Natural killer cell treated with Interleukin-12 subunit alpha and Interleukin-12 subunit beta and Interleukin-15 and Interleukin-18, amount 100 ng/mL, for 72 hours (primary cell): ENCODE results near the gene CDCA7. TPM values are rescaled to one million over a fixed set of nuclear protein-coding genes. Genes with fewer than 3 reads are reported as not detected.
"Not testable (repeated sequence)": the region's sequence is repeated elsewhere in the genome, so short reads cannot be mapped to it uniquely, and the experiment has no call there.

Experiments used
- ATAC-seq, 2 donors: fragments of 150-1000 bp; cut with Tn5 transposase in 1 of 2; sonication (Bioruptor Pico), chemical (Tn5 transposase) in 1 of 2; 2 replicates each; pipeline ENCODE4 v1.10.0; 2021
- DNase-seq: peaks from one replicate; pipeline ENCODE4 v3.0.0; 2022; ENCODE audit warnings: low spot score
- H3K27ac Mint-ChIP-seq, 2 donors: 1 replicate in 1 of 2; 2 replicates in 1 of 2; pipeline ENCODE4 v1.8.0; 2022; ENCODE audit warnings: mixed read lengths in 2 of 2, mild to moderate bottlenecking in 1 of 2, moderate library complexity in 1 of 2
- H3K27me3 Mint-ChIP-seq, 2 donors: 1 replicate in 1 of 2; 2 replicates in 1 of 2; pipeline ENCODE4 v1.8.0; 2022; ENCODE audit warnings: mixed read lengths in 2 of 2
- H3K36me3 Mint-ChIP-seq: one replicate; pipeline ENCODE4 v1.8.0; 2022; ENCODE audit warnings: mixed read lengths
- H3K4me1 Mint-ChIP-seq, 2 donors: 1 replicate in 1 of 2; 2 replicates in 1 of 2; pipeline ENCODE4 v1.8.0; 2022; ENCODE audit warnings: low read depth in 2 of 2, mixed read lengths in 2 of 2, mild to moderate bottlenecking in 1 of 2
- H3K4me3 Mint-ChIP-seq: one replicate; pipeline ENCODE4 v1.8.0; 2022; ENCODE audit warnings: mixed read lengths
- H3K9me3 Mint-ChIP-seq: 2 replicates; pipeline ENCODE4 v1.8.0; 2022; ENCODE audit warnings: mixed read lengths
- total RNA-seq, 2 donors: library from RNA; stranded (reverse); gene quantifications; one replicate each; pipeline ENCODE4 v1.2.3, GENCODE V29; 2022

CDCA7 gene
- total RNA-seq, 2 donors from 2014 or later = 19.0 to 55.4 TPM

DNA sequence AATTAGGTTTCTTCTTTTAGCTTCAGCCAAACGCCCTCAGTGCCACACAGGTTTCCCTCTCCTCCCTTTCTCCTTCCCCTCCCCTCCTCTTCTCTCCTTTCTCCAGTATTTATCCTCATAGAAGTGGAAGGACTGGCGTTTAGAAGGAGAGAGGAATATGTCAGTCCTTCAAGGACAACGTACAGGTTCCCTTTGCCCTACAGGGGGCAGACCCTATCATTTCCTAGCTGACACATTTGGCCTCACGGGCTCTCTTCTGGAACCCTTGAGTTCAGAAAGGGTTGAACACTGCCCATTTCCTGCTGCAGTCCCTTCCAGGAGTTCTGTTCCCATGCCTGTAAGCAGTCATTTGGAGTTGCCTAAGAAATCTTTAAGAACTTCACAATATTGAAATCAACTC is 46.1 kb downstream of the CDCA7 start:
- Mint-ChIP-seq H3K27ac (no peak overlapping the region), H3K36me3 (no peaks in the 10 kb centered on the region), H3K27me3 (peaks cover 48 to 55% of the 10 kb centered on the region in 2 donors), H3K4me3 (no peak overlapping the region), H3K4me1 (peaks cover 5% of the 10 kb centered on the region in 2 donors), H3K9me3 (no peaks in the 10 kb centered on the region)
- ATAC-seq = no peak
- DNase-seq = no peak

- H3K4me1 Mint-ChIP-seq = peaks cover 5% of the 10 kb centered on the region in 2 donors
- no peak for ATAC-seq
- H3K36me3 Mint-ChIP-seq = no peaks in the 10 kb centered on the region
- peaks cover 48 to 55% of the 10 kb centered on the region in 2 donors for H3K27me3 Mint-ChIP-seq
- no peaks in the 10 kb centered on the region for H3K9me3 Mint-ChIP-seq
- H3K4me3 Mint-ChIP-seq = no peak overlapping the region
- H3K27ac Mint-ChIP-seq = no peak overlapping the region
- DNase-seq = no peak
Observed at GRCh38 chr2:173401716-173402326, 47.1 kb downstream of the CDCA7 start.

GRCh38 chr2:173402405-173402974 is 47.8 kb downstream of the CDCA7 start:
- Mint-ChIP-seq H3K9me3 (no peaks in the 10 kb centered on the region), H3K27me3 (peaks cover 49% of the 10 kb centered on the region in 2 donors), H3K27ac (no peak overlapping the region), H3K4me1 (peaks cover 5% of the 10 kb centered on the region in 2 donors), H3K4me3 (no peak overlapping the region), H3K36me3 (no peaks in the 10 kb centered on the region)
- DNase-seq (peak; percentile 78), ATAC-seq (peak; percentile 74 to 86)

DNA sequence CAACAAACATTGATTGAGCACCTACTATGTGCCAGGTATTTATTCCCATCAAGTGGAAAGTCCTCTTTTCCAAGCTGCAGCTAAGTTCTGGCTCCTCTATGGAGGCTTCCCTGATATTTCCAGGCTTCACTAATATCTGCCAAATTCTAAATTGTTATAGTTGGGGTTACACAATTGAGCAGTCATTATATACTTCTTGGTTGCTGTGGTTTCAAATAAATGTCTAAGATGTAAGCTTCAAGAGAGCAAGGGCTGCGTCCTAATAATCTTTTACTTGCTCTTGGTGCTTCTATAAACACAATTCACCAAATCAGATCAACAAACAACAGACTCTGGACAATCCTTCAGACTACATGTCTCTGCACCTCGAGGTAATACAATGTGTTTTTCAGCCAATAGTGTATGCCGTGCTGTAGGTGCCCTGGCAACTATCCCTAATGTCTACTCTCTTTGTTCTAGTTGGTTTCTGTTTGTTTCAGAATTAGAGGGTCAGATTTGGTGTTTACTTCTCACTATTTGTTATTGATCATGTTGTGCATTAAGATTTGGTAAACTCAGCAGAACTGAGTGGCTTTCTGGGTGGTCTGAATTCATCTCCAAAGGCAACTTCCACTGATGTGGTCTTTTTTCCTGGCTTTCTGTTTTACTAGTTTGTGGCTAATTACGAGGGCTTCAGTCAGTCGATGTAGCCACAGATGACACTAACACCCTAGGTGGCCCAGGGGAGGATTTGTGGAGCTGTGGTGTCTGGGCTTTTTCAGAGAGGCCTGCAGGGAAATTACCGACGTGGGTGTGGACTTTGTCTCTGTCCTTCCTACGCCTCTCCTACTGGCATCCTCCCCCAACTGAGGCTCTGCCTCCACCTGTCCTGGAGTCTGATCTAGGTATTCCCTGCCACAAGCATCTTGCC is 50.4 kb downstream of the CDCA7 start:
- no peak overlapping the region for H3K27ac Mint-ChIP-seq

DNA sequence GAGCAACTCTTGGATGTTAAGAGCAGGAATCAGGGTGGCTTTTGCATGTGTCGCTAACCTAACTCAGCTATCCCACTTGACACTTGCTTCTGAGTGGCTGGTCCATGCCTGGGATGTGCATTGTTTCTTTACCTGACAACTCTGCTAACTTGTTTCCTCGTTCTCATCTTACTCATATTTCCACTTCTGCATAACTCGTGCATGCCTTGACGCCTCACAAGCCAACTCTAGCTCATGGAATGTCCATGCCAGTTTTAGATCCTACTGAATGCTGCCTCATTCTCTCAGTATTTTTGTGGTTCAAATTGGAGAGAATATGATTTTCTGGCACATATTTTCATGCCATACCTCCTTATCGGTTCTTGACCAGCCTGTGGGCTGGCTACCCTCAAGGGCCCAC is 52.5 kb downstream of the CDCA7 start:
- Mint-ChIP-seq H3K9me3 (no peaks in the 10 kb centered on the region), H3K4me1 (peaks cover 4% of the 10 kb centered on the region in 2 donors), H3K36me3 (no peaks in the 10 kb centered on the region), H3K4me3 (no peak overlapping the region), H3K27ac (no peak overlapping the region), H3K27me3 (peaks cover 32 to 34% of the 10 kb centered on the region in 2 donors)
- ATAC-seq (no peak), DNase-seq (no peak)

More for the DNA sequence above, 50.4 kb downstream of the CDCA7 start:
- H3K4me1 Mint-ChIP-seq = peaks cover 5% of the 10 kb centered on the region in 2 donors
- H3K4me3 Mint-ChIP-seq = no peak overlapping the region
- ATAC-seq (no peak), DNase-seq (no peak)
- no peaks in the 10 kb centered on the region for H3K36me3 Mint-ChIP-seq
- no peaks in the 10 kb centered on the region for H3K9me3 Mint-ChIP-seq
- H3K27me3 Mint-ChIP-seq = peaks cover 48 to 53% of the 10 kb centered on the region in 2 donors

- Mint-ChIP-seq H3K9me3 (no peaks in the 10 kb centered on the region), H3K27ac (no peak overlapping the region), H3K36me3 (no peaks in the 10 kb centered on the region), H3K27me3 (peaks cover 30 to 31% of the 10 kb centered on the region in 2 donors), H3K4me1 (no peaks in the 10 kb centered on the region), H3K4me3 (no peak overlapping the region)
- no peak for DNase-seq
- no peak for ATAC-seq
Observed at GRCh38 chr2:173407646-173408045, 53.0 kb downstream of the CDCA7 start.

- ATAC-seq (no peak), DNase-seq (no peak)
- Mint-ChIP-seq H3K4me3 (no peak overlapping the region), H3K9me3 (no peaks in the 10 kb centered on the region), H3K27me3 (peaks cover 25 to 42% of the 10 kb centered on the region in 2 donors), H3K4me1 (no peaks in the 10 kb centered on the region), H3K36me3 (no peaks in the 10 kb centered on the region), H3K27ac (no peak overlapping the region)
Observed at GRCh38 chr2:173410579-173410978, 55.9 kb downstream of the CDCA7 start.

GRCh38 chr2:173412628-173413027 is 58.0 kb downstream of the CDCA7 start:
- ATAC-seq = no peak
- DNase-seq = no peak
- H3K27me3 Mint-ChIP-seq = peaks cover 22 to 49% of the 10 kb centered on the region in 2 donors
- H3K27ac Mint-ChIP-seq = no peak overlapping the region
- no peaks in the 10 kb centered on the region for H3K9me3 Mint-ChIP-seq
- no peak overlapping the region for H3K4me3 Mint-ChIP-seq
- H3K4me1 Mint-ChIP-seq = no peaks in the 10 kb centered on the region
- H3K36me3 Mint-ChIP-seq = no peaks in the 10 kb centered on the region

DNA sequence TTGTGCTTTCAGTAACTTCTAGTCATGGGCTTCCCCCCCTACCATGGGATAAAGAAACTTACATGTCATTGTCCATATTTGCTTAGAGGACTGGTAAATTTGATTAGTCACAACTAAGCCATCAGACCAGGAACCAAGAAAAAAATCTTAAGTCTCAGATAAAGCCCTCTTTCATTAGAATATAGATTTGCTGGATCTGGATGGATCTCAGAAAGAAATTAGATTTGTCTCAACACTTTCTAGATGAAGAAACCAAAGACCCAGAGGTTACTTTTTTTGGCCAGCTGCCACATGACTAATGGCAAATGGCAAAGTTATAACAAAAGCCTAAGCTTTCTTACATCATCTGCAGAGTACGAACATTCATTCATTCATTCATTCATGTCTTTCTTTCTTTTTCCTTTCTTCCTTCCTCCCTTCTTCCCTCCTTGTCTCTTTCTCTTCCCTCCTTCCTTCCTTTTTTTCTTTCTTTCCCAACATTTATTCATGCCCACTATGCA is 60.2 kb downstream of the CDCA7 start:
- Mint-ChIP-seq H3K4me3 (no peak overlapping the region), H3K4me1 (no peaks in the 10 kb centered on the region), H3K27ac (no peak overlapping the region), H3K27me3 (peaks cover 20 to 39% of the 10 kb centered on the region in 2 donors), H3K36me3 (no peaks in the 10 kb centered on the region), H3K9me3 (no peaks in the 10 kb centered on the region)
- DNase-seq (no peak), ATAC-seq (no peak)

DNA sequence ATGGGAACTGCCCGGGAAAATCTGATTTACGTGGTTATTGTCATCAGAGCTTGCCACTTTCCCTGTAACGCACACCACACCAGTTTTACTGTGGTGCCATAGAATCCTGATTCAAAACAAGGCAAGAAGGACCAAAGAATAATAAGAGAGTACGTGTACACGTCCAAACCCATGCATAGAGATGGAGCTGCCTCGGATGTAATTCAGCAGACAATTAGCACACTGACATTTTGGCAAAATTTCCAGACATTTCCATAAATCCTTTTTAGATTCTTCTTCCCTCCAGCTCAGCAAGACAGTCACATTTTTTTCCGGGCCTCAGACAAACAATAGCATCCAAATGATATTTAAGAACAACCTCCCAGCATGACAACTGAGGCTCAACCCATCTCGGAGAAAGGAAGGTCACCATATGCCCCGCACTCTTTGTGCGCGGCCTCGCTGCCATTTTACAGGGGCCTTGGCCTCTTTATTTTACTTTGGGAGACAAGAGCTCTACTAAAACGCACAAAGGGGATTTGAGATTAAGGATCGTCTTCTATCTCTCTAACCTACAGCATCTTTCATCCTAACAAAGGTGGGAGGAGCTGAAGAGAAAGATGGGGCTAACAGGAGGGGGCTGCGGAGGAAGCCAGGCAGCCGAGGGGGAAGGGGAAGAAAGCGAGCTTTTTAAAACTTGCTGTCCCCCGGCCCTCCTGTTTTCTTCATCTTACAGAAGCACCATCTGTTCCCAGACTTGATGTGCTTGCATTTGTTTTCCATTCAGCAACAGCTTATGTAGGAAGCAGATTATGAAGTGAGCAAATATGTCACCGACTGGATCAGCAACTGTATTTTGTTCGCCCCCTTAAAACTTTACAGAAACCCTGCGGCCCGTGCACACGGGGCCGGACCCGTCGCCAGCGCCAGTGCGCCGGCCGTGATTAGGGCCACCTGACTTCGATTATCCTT is 61.0 kb downstream of the CDCA7 start:
- Mint-ChIP-seq H3K4me1 (no peaks in the 10 kb centered on the region), H3K9me3 (no peaks in the 10 kb centered on the region), H3K36me3 (no peaks in the 10 kb centered on the region), H3K27me3 (peaks cover 22 to 46% of the 10 kb centered on the region in 2 donors), H3K4me3 (no peak overlapping the region), H3K27ac (no peak overlapping the region)
- ATAC-seq (no peak), DNase-seq (no peak)

DNA sequence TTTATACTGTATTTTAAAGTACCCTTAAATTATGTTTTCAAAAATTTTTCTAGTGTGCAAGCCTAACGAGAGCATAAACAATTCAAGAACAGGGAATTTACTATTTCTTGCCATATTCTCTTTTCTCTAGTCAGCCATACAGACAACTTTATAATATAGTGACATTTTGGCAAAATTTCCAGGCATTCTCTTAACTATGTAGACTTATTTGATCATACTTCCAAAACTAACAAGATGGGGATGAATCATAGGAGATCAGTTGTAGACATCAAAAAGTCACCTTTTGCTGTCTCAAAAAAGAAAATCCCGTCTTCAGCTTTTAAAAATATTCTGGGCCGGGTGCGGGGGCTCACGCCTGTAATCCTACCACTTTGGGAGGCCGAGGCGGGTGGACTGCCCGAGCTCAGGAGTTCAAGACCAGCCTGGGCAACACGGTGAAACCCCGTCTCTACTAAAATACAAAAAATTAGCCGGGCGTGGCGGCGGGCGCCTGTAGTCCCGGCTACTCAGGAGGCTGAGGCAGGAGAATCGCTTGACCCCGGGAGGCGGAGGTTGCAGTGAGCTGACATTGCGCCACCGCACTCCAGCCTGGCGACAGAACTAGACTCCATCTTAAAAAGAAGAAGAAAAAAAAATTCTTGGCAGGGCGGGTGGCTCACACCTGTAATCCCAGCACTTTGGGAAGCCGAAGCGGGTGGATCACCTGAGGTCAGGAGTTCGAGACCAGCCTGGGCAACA is 61.9 kb downstream of the CDCA7 start:
- not testable (repeated sequence) for ATAC-seq, H3K4me3 Mint-ChIP-seq, H3K9me3 Mint-ChIP-seq, DNase-seq, H3K27ac Mint-ChIP-seq, H3K36me3 Mint-ChIP-seq, H3K4me1 Mint-ChIP-seq
- peaks cover 29 to 54% of the 10 kb centered on the region in 2 donors for H3K27me3 Mint-ChIP-seq

DNA sequence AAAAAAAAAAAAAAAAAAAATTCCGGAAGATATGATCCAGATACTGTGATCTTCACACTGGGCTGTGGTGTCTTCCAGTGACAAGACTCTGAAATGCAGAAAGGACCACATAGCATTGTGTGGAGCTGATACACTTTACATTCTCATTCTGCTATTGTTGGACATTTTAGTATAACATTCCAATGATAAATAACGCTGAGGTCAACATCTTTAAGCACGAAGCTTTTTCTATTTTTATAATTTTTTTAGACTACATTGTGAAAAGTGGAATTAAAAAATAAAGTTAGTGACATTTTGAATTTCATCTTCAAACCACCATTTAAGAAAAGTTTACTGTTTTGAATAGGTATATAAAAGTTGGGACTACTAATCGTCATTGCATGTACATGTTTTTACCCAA is 62.7 kb downstream of the CDCA7 start:
- Mint-ChIP-seq H3K4me3 (no peak overlapping the region), H3K36me3 (no peaks in the 10 kb centered on the region), H3K27me3 (peaks cover 35 to 62% of the 10 kb centered on the region in 2 donors), H3K4me1 (no peaks in the 10 kb centered on the region), H3K9me3 (no peaks in the 10 kb centered on the region), H3K27ac (no peak overlapping the region)
- no peak for ATAC-seq
- no peak for DNase-seq
